Esophagus muscularis mucosa (tissue), 4 donors: Measurements from ENCODE around the gene SNX13. TPM values are rescaled to one million over a fixed set of nuclear protein-coding genes. Genes with fewer than 3 reads are reported as not detected.

Source experiments
- DNase-seq: peaks from one replicate; pipeline ENCODE4 v3.0.0-alpha.2; 2017; ENCODE audit errors: extremely low spot score
- H3K27ac ChIP-seq, 4 donors: fragments of 200-600 bp; sonication (generic); replicated peaks in 1 of 4; 1 replicate in 3 of 4; 2 replicates in 1 of 4; pipeline ENCODE4 v1.5.1; 2016 to 2019; ENCODE audit warnings: mild to moderate bottlenecking in 1 of 4
- H3K27me3 ChIP-seq, 4 donors: fragments of 200-600 bp; sonication (generic); one replicate each; pipeline versions ENCODE4 v1.5.1 to v1.6.0; 2016 to 2019
- H3K36me3 ChIP-seq, 4 donors: fragments of 200-600 bp; sonication (generic); one replicate each; pipeline ENCODE4 v1.5.1; 2016 to 2019
- H3K4me1 ChIP-seq, 4 donors: fragments of 200-600 bp; sonication (generic); one replicate each; pipeline ENCODE4 v1.5.1; 2016 to 2019
- H3K4me3 ChIP-seq, 4 donors: fragments of 200-600 bp; sonication (generic); 1 replicate in 2 of 4; 2 replicates in 2 of 4; pipeline ENCODE4 v1.5.1; 2016 to 2019; ENCODE audit warnings: mild to moderate bottlenecking in 4 of 4, moderate library complexity in 1 of 4
- H3K9me3 ChIP-seq, 4 donors: fragments of 200-600 bp; sonication (generic); 1 replicate in 3 of 4; 2 replicates in 1 of 4; pipeline ENCODE4 v1.5.1; 2016 to 2019
- CTCF ChIP-seq, 3 experiments: fragments of 200-600 bp in 2 of 3; fragments of 450-650 bp in 1 of 3; sonication (generic) in 2 of 3; IDR thresholded peaks; one replicate each; pipeline ENCODE4 v1.5.1; 2017 to 2019; ENCODE audit warnings: antibody characterized with exemption in 3 of 3, mild to moderate bottlenecking in 2 of 3, moderate library complexity in 1 of 3
- EP300 ChIP-seq: sonication (generic); formaldehyde crosslinking; IDR thresholded peaks from one replicate; pipeline ENCODE4 v1.6.1; 2017; ENCODE audit warnings: antibody characterized with exemption
- POLR2A ChIP-seq: fragments of 450-650 bp; IDR thresholded peaks from one replicate; pipeline ENCODE4 v1.6.1; 2017; ENCODE audit warnings: antibody characterized with exemption, moderate library complexity, mild to moderate bottlenecking, low read depth
- POLR2AphosphoS5 ChIP-seq, 2 donors: sonication (generic); formaldehyde crosslinking; IDR thresholded peaks; one replicate each; pipeline ENCODE4 v1.6.1; 2017; ENCODE audit warnings: antibody characterized with exemption in 2 of 2
- WGBS: methylation state at CpG from one replicate; pipeline ENCODE4 v1.1.5; 2018; 5-methylcytosine and 5-hydroxymethylcytosine counted together
- intact Hi-C: fragments of 100-400 bp; cut with DNase I; formaldehyde crosslinking; loops from one replicate; pipeline ENCODE4 v1.15.1; 2023
- total RNA-seq, 4 donors: library from RNA; depleted of rRNA; stranded (reverse); fragments of >200 nt; gene quantifications; one replicate each; pipeline versions ENCODE4 v1.1.0 to v1.2.1, GENCODE V29; 2016

SNX13 gene
- total RNA-seq, 4 donors from 2014 or later = 37.9 to 51.8 (median 43.9) TPM

DNA sequence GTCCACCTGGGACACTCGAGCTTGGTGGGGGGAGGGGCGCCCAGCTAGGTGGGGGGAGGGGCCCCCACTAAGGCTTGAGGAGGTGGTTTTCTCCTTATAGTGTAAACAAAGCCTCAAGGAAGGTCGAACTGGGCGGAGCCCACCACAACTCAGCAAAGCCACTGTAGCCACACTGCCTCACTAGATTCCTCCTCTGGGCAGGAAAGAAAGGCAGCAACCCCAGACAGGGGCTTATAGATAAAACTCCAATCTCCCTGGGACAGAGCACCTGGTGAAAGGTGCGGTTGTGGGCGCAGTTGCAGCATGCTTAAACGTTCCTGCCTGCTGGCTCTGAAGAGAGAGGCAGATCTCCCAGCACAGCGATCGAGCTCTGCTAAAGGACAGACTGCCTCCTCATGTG lies 133.1 kb downstream of the SNX13 start:
- H3K4me1 ChIP-seq = no peaks in the 10 kb centered on the region
- no peak overlapping the region for H3K27ac ChIP-seq
- peaks cover 0 to 8% (median 2%) of the 10 kb centered on the region in 4 donors for H3K9me3 ChIP-seq
- H3K27me3 ChIP-seq = no peaks in the 10 kb centered on the region
- WGBS = 100% methylated on average over 2 of the region's 9 CpGs
- TF ChIP-seq POLR2A (no peak), EP300 (no peak), CTCF (IDR thresholded peaks at IDR 0.05) (no peak), POLR2AphosphoS5 (IDR thresholded peaks at IDR 0.05) (no peak)
- peaks cover 3 to 27% (median 12%) of the 10 kb centered on the region in 4 donors for H3K36me3 ChIP-seq
- no peak for DNase-seq
- intact Hi-C loops = no loop called here
- H3K4me3 ChIP-seq = no peak overlapping the region

GRCh38 chr7:17806631-17807030 lies 133.7 kb downstream of the SNX13 start:
- Histone ChIP-seq H3K4me1 (no peaks in the 10 kb centered on the region), H3K27me3 (no peaks in the 10 kb centered on the region), H3K9me3 (peaks cover 0 to 2% (median 0%) of the 10 kb centered on the region in 4 donors), H3K36me3 (peaks cover 6 to 31% (median 12%) of the 10 kb centered on the region in 4 donors), H3K27ac (no peak overlapping the region), H3K4me3 (no peak overlapping the region)
- DNase-seq = no peak
- intact Hi-C loops = no loop called here
- no peak for TF ChIP-seq EP300
- no peak for TF ChIP-seq CTCF (IDR thresholded peaks at IDR 0.05)
- no peak for TF ChIP-seq POLR2A
- TF ChIP-seq POLR2AphosphoS5 (IDR thresholded peaks at IDR 0.05) = no peak
- WGBS = 90% methylated on average over 14 of the region's 14 CpGs

- TF ChIP-seq CTCF (IDR thresholded peaks at IDR 0.05) (no peak), EP300 (no peak), POLR2A (no peak), POLR2AphosphoS5 (IDR thresholded peaks at IDR 0.05) (no peak)
- 93% methylated on average over 2 of the region's 2 CpGs for WGBS
- peaks cover 14 to 69% (median 40%) of the 10 kb centered on the region in 4 donors for H3K36me3 ChIP-seq
- DNase-seq = no peak
- no peak overlapping the region for H3K4me3 ChIP-seq
- no peak overlapping the region for H3K27ac ChIP-seq
- intact Hi-C loops = no loop called here
- no peaks in the 10 kb centered on the region for H3K4me1 ChIP-seq
- H3K27me3 ChIP-seq = no peaks in the 10 kb centered on the region
- no peaks in the 10 kb centered on the region for H3K9me3 ChIP-seq
These were observed 138.2 kb downstream of the SNX13 start for GRCh38 chr7:17802056-17802455.

- intact Hi-C loops = no loop called here
- TF ChIP-seq POLR2AphosphoS5 (IDR thresholded peaks at IDR 0.05) (no peak), CTCF (IDR thresholded peaks at IDR 0.05) (no peak), EP300 (no peak), POLR2A (no peak)
- 97% methylated on average over 1 of the region's 1 CpG for WGBS
These were observed 148.0 kb downstream of the SNX13 start for GRCh38 chr7:17792075-17792936.

More at GRCh38 chr7:17792075-17792936, 148.0 kb downstream of the SNX13 start:
- Histone ChIP-seq H3K36me3 (peaks cover 4 to 41% (median 20%) of the 10 kb centered on the region in 4 donors), H3K4me1 (no peaks in the 10 kb centered on the region), H3K27me3 (no peaks in the 10 kb centered on the region), H3K27ac (no peak overlapping the region), H3K9me3 (no peaks in the 10 kb centered on the region), H3K4me3 (no peak overlapping the region)
- no peak for DNase-seq
